Mesenchymal stem cell (in vitro differentiated cells and primary cell): ENCODE results near the gene CLASRP.
"Not testable (repeated sequence)": the region's sequence is repeated elsewhere in the genome, so short reads cannot be mapped to it uniquely, and the experiment has no call there.

ENCODE experiments used
- DNase-seq: peaks from one replicate; pipeline ENCODE4 v3.0.0-alpha.2; 2013
- H2AFZ ChIP-seq: one replicate; pipeline ENCODE4 v1.6.1; 2013; ENCODE audit warnings: low read depth, mild to moderate bottlenecking, control low read depth, inconsistent platforms, low read length, moderate library complexity
- H2AK5ac ChIP-seq: 2 replicates; pipeline ENCODE4 v1.6.1; 2013; ENCODE audit warnings: low read length, moderate library complexity, mild to moderate bottlenecking, inconsistent platforms; ENCODE audit not compliant: severe bottlenecking
- H2BK120ac ChIP-seq: one replicate; pipeline ENCODE4 v1.6.1; 2013; ENCODE audit warnings: low read depth, mild to moderate bottlenecking, inconsistent platforms, low read length, moderate library complexity
- H2BK12ac ChIP-seq, 2 experiments: one replicate each; pipeline ENCODE4 v1.6.1; 2013; ENCODE audit warnings: inconsistent platforms in 2 of 2, low read length in 2 of 2, mild to moderate bottlenecking in 2 of 2, moderate library complexity in 2 of 2, control low read depth in 1 of 2
- H2BK15ac ChIP-seq: one replicate; pipeline ENCODE4 v1.6.1; 2013; ENCODE audit warnings: mild to moderate bottlenecking, low read depth, inconsistent platforms; ENCODE audit not compliant: poor library complexity, severe bottlenecking
- H2BK5ac ChIP-seq: 2 replicates; pipeline ENCODE4 v1.6.1; 2013; ENCODE audit warnings: low read depth, mild to moderate bottlenecking, low read length, control low read depth, inconsistent platforms; ENCODE audit not compliant: poor library complexity, severe bottlenecking
- H3K14ac ChIP-seq, 2 experiments: one replicate each; pipeline ENCODE4 v1.6.1; 2013; ENCODE audit warnings: inconsistent platforms in 2 of 2, low read length in 2 of 2, control low read depth in 1 of 2, mild to moderate bottlenecking in 1 of 2, moderate library complexity in 1 of 2
- H3K18ac ChIP-seq, 2 experiments: one replicate each; pipeline ENCODE4 v1.6.1; 2013; ENCODE audit warnings: inconsistent platforms in 2 of 2, low read length in 2 of 2, control low read depth in 1 of 2, low read depth in 1 of 2, mild to moderate bottlenecking in 1 of 2
- H3K23ac ChIP-seq, 2 experiments: one replicate each; pipeline ENCODE4 v1.6.1; 2013; ENCODE audit warnings: inconsistent platforms in 2 of 2, low read length in 2 of 2, mild to moderate bottlenecking in 2 of 2, moderate library complexity in 2 of 2, control low read depth in 1 of 2
- H3K27ac ChIP-seq: 2 replicates; pipeline ENCODE4 v1.5.1; 2013; ENCODE audit warnings: mild to moderate bottlenecking, moderate library complexity, low read length, control low read depth, inconsistent platforms; ENCODE audit not compliant: poor library complexity, severe bottlenecking
- H3K27me3 ChIP-seq, 2 experiments: 2 replicates each; pipeline versions ENCODE4 v1.6.1 to v1.7.0; 2013; ENCODE audit warnings: low read length in 2 of 2, mild to moderate bottlenecking in 2 of 2, moderate library complexity in 2 of 2, control low read depth in 1 of 2, inconsistent platforms in 1 of 2; ENCODE audit not compliant: control insufficient read depth in 1 of 2, insufficient read depth in 1 of 2
- H3K36me3 ChIP-seq, 2 experiments: 2 replicates each; pipeline versions ENCODE4 v1.6.1 to v1.7.0; 2013; ENCODE audit warnings: low read length in 2 of 2, control low read depth in 1 of 2, inconsistent platforms in 1 of 2, low read depth in 1 of 2, mild to moderate bottlenecking in 1 of 2; ENCODE audit not compliant: insufficient read depth in 2 of 2, control insufficient read depth in 1 of 2
- H3K4ac ChIP-seq, 2 experiments: one replicate each; pipeline ENCODE4 v1.6.1; 2013; ENCODE audit warnings: inconsistent platforms in 2 of 2, low read length in 2 of 2, mild to moderate bottlenecking in 2 of 2, moderate library complexity in 2 of 2, control low read depth in 1 of 2, low read depth in 1 of 2
- H3K4me1 ChIP-seq: 2 replicates; pipeline ENCODE4 v1.6.1; 2013; ENCODE audit warnings: low read depth, low read length, control low read depth; ENCODE audit not compliant: control insufficient read depth, insufficient read depth
- H3K4me2 ChIP-seq: 2 replicates; pipeline ENCODE4 v1.6.1; 2013; ENCODE audit warnings: low read length, mild to moderate bottlenecking, inconsistent platforms; ENCODE audit not compliant: poor library complexity, severe bottlenecking
- H3K4me3 ChIP-seq, 2 experiments: 2 replicates each; pipeline versions ENCODE4 v1.5.1 to v1.7.0; 2013; ENCODE audit warnings: low read length in 2 of 2, mild to moderate bottlenecking in 2 of 2, control low read depth in 1 of 2, low read depth in 1 of 2; ENCODE audit not compliant: insufficient read depth in 1 of 2
- H3K79me1 ChIP-seq: replicated peaks from 2 replicates; pipeline ENCODE4 v1.6.1; 2013; ENCODE audit warnings: mild to moderate bottlenecking, control low read depth, low read length, inconsistent platforms; ENCODE audit not compliant: poor library complexity, severe bottlenecking
- H3K9ac ChIP-seq: 2 replicates; pipeline ENCODE4 v1.7.0; 2013; ENCODE audit warnings: mild to moderate bottlenecking, low read length, moderate library complexity
- H3K9me3 ChIP-seq: 2 replicates; pipeline ENCODE4 v1.7.0; 2013; ENCODE audit warnings: mild to moderate bottlenecking, low read length; ENCODE audit not compliant: control insufficient read depth
- H4K8ac ChIP-seq: one replicate; pipeline ENCODE4 v1.6.1; 2013; ENCODE audit warnings: inconsistent platforms, mild to moderate bottlenecking, low read length, moderate library complexity
- H4K91ac ChIP-seq: one replicate; pipeline ENCODE4 v1.6.1; 2013; ENCODE audit warnings: mild to moderate bottlenecking, low read length, inconsistent platforms
- WGBS: methylation state at CpG from one replicate; pipeline ENCODE4 v1.1.7; 2013; ENCODE audit warnings: mixed read lengths; 5-methylcytosine and 5-hydroxymethylcytosine counted together

CLASRP gene

GRCh38 chr19:45103156-45103507, 64.3 kb downstream of the CLASRP start:
- Histone ChIP-seq H3K27ac (no peak overlapping the region), H3K18ac (peak overlapping the region in 1 of 2 experiments; percentile 16), H2AK5ac (no peak overlapping the region), H3K4ac (no peak overlapping the region), H3K9me3 (no peaks in the 10 kb centered on the region), H3K36me3 (peaks cover 0 to 7% of the 10 kb centered on the region in 2 experiments), H4K91ac (no peak overlapping the region), H2BK15ac (no peak overlapping the region), H3K4me2 (peak overlapping the region; percentile 26), H2BK120ac (no peak overlapping the region), H3K27me3 (no peaks in the 10 kb centered on the region), H2BK5ac (no peak overlapping the region), H3K4me1 (peaks cover 57% of the 10 kb centered on the region), H2AFZ (no peak overlapping the region), H3K79me1 (peaks cover 33% of the 10 kb centered on the region), H3K9ac (peak overlapping the region; percentile 12), H4K8ac (peak overlapping the region; percentile 19), H3K14ac (peak overlapping the region in 1 of 2 experiments; percentile 37), H3K4me3 (no peak overlapping the region), H3K23ac (no peak overlapping the region), H2BK12ac (no peak overlapping the region)
- 79% methylated on average over 15 of the region's 15 CpGs for WGBS
- no peak for DNase-seq

- H2BK120ac ChIP-seq: no peak overlapping the region
- no peak overlapping the region for H3K27ac ChIP-seq
- no peaks in the 10 kb centered on the region for H3K27me3 ChIP-seq
- no peak overlapping the region for H3K18ac ChIP-seq
- peak overlapping the region; percentile 26 for H3K4me2 ChIP-seq
- no peak overlapping the region for H2BK15ac ChIP-seq
- H3K36me3 ChIP-seq: peaks cover 0 to 7% of the 10 kb centered on the region in 2 experiments
- H3K4me1 ChIP-seq: peaks cover 52% of the 10 kb centered on the region
- WGBS: 68% methylated on average over 25 of the region's 26 CpGs
- H2BK5ac ChIP-seq: no peak overlapping the region
- H3K4me3 ChIP-seq: no peak overlapping the region
- no peaks in the 10 kb centered on the region for H3K9me3 ChIP-seq
- H3K79me1 ChIP-seq: peaks cover 34% of the 10 kb centered on the region
- no peak overlapping the region for H4K8ac ChIP-seq
- no peak overlapping the region for H3K4ac ChIP-seq
- no peak overlapping the region for H2AK5ac ChIP-seq
- H3K9ac ChIP-seq: peak overlapping the region; percentile 32
- DNase-seq: no peak
- no peak overlapping the region for H3K23ac ChIP-seq
- no peak overlapping the region for H2AFZ ChIP-seq
- H2BK12ac ChIP-seq: peak overlapping the region in 1 of 2 experiments; percentile 7
- H4K91ac ChIP-seq: no peak overlapping the region
- H3K14ac ChIP-seq: no peak overlapping the region
Observed at GRCh38 chr19:45103508-45104319, 64.9 kb downstream of the CLASRP start.

GRCh38 chr19:45104658-45105349, 66.0 kb downstream of the CLASRP start:
- Histone ChIP-seq H3K4me3 (no peak overlapping the region), H2BK12ac (no peak overlapping the region), H2AFZ (no peak overlapping the region), H2AK5ac (no peak overlapping the region), H3K18ac (no peak overlapping the region), H3K14ac (no peak overlapping the region), H2BK120ac (no peak overlapping the region), H3K79me1 (peaks cover 44% of the 10 kb centered on the region), H3K4ac (no peak overlapping the region), H4K8ac (no peak overlapping the region), H3K4me2 (no peak overlapping the region), H4K91ac (no peak overlapping the region), H3K4me1 (peaks cover 44% of the 10 kb centered on the region), H2BK15ac (no peak overlapping the region), H3K9me3 (no peaks in the 10 kb centered on the region), H3K27ac (no peak overlapping the region), H3K9ac (no peak overlapping the region), H3K27me3 (no peaks in the 10 kb centered on the region), H3K23ac (no peak overlapping the region), H2BK5ac (no peak overlapping the region), H3K36me3 (peaks cover 0 to 12% of the 10 kb centered on the region in 2 experiments)
- no peak for DNase-seq
- WGBS: 97% methylated on average over 16 of the region's 16 CpGs

DNA sequence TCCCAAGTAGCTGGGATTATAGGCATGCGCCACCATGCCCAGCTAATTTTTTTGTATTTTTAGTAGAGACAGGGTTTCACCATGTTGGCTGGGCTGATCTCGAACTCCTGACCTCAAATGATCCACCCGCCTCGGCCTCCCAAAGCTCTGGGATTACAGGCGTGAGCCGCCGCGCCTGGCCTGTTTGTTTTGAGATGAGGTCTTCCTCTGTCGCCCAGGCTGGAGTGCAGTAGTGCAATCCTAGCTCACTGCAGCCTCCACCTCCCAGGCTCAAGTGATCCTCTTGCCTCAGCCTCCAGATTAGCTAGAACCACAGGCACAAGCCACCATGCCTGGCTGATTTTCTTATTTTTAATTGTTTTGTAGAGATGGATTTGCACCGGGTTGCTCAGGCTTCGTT, 67.5 kb downstream of the CLASRP start:
- H2AFZ ChIP-seq, H3K4ac ChIP-seq, DNase-seq, H3K4me2 ChIP-seq, H3K4me3 ChIP-seq, H2BK15ac ChIP-seq, H3K18ac ChIP-seq, H4K91ac ChIP-seq, H2AK5ac ChIP-seq, H2BK5ac ChIP-seq, H3K27ac ChIP-seq, H3K23ac ChIP-seq, H3K27me3 ChIP-seq, H2BK120ac ChIP-seq, H4K8ac ChIP-seq, H3K14ac ChIP-seq, H3K9me3 ChIP-seq, H2BK12ac ChIP-seq, H3K9ac ChIP-seq: not testable (repeated sequence)
- H3K4me1 ChIP-seq: peaks cover 29% of the 10 kb centered on the region
- 97% methylated on average over 11 of the region's 11 CpGs for WGBS
- H3K36me3 ChIP-seq: peaks cover 0 to 12% of the 10 kb centered on the region in 2 experiments
- H3K79me1 ChIP-seq: peaks cover 49% of the 10 kb centered on the region
